HG02642 (cell line): ENCODE results near the gene CAMK2A.
"Not testable (repeated sequence)": the region's sequence is repeated elsewhere in the genome, so short reads cannot be mapped to it uniquely, and the experiment has no call there.

ENCODE experiments used
- ATAC-seq: cut with Tn5 transposase; IDR thresholded peaks from one replicate; pipeline ENCODE4 v1.9.1; 2021; ENCODE audit warnings: mild to moderate bottlenecking; ENCODE audit not compliant: unreplicated experiment, poor library complexity

CAMK2A gene

DNA sequence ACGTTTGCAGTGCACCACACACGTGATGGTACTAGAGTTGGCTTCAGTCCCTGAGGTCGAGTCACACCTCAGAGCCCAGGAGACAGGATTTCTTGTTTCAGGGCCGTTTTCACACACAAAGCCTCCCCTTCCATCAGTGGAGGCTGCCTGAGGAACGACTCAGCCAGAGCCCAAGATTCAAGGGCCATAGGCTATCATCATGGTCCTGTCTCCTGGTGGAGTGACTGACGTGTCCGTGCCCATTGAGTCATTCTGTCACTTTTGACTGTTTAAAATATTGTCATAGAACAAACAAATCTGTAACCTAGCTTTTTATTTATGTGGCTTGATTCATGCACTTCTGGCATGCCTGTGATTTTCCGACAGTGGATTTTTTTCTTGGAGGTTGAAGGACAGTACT, 28.3 kb downstream of the CAMK2A start:
- ATAC-seq, result no peak

DNA sequence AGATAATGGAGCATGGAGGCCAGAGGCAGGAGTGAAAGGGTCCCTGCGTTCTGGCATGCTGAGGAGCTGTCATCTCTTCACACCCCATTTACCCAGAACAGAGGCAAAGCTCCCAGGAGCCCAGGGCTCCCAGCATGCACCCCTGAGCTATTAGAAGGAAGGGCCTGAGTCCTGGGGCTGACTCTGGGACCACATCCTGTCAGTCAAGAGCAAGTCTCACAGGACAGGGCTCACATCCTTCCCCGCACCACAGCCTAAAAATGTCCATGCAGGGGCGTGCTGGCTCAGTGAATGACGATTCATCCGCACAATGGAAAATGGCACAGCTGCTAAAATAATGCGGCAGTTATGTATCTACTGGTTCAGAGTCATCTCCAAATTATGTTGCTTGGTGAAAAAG, 31.4 kb downstream of the CAMK2A start:
- ATAC-seq, result no peak

DNA sequence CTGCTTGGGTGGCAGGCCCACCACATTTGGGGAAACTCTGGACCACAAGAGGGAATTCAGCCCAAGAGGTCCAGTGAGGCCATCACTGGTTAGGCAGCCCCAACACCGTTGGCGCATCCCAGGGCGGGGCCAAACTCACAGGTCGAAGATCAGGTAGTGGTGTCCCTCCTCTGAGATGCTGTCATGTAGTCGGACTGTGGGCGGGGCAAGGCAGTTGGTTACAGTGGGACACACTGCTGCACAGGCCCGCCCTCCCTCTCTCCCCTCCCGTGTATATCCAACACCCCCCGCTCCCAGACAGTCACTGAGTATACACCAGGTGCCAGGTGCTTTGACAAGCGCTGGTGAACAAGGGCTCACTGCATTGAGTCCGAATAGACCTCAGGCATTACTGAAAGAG, 32.1 kb downstream of the CAMK2A start:
- ATAC-seq, result no peak

DNA sequence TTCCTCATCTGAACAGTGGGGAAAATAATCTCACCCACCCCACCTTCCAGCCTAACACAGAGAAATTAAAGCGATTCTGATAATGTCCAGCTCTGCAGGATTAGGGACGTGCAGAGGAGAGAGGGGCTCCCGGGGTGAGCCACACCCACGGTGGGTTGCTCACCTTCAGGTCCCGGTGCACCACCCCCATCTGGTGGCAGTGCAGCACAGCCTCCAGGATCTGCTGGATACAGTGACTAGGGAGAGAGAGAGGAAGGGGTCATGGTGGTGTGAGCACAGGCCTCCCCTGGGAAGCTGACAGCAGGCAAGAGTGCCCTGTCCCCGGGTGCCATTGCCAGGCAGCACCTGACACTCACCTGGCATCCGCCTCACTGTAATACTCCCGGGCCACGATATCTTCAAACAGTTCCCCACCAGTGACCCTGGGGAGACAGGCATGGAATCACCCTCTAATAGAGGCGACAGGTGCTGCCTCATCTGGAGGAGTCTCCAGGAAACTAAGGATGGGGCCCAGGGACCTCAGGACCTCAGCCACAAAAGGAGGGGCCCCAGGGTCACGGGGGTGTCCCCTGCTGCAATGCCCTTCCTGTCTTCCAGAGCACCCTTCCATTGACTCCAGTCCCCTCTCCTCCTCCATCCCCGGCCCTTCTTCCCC, 33.0 kb downstream of the CAMK2A start:
- ATAC-seq, result no peak

DNA sequence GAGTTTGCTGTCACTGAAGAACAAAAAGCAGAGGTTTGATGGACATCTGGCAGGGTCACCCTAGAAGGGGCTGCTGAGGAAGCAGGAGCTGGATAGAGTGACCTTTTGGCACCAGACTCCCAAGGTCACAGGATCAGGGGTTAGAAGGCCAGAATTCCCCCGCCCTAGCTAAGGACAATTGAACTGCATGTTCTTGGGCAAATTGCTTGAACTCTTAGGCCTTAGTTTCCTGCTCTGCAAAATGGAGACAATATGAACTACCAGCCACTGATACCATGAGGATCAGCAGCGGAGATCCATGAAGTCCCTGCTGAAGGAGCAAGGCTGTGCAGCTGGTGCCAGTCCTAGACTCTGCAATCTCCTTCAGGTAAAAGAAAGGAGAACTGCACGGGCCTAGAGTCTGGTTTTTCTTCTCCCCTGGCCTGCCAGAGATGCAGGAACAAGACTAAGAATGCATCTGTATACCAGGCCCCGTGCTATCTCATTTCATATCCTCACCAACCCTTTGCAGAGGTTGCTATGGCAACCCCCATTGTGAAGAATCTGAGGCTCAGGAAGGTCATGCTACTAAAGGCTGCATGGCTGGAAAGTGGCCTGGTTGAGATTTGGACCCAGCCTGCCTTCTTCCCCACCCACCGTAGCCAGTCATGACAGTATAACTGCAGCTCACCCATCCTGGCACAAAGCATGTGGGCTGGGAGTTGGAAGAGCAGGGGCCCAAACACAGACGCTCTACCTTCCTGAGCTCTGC, 33.7 kb downstream of the CAMK2A start:
- ATAC-seq, result no peak

DNA sequence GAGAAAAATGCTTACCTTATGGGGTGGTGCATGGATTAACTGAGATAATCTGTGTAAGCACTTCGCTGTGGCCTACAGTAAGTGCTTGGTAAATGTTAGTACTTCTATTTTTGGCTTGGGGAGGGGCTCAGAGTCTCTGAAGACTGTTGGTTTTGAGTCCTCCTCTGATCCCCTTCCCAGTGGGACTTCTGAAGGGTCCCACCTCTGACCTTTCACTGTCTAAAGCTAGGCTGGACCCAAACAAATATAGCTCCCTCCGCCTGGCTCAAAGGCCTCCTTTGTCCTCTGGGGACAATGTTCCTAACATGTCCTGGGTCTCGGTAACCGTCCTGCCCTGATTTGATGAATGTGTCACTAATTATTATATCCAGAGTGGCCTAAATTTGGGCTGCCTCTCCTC, 34.8 kb downstream of the CAMK2A start:
- ATAC-seq, result no peak

DNA sequence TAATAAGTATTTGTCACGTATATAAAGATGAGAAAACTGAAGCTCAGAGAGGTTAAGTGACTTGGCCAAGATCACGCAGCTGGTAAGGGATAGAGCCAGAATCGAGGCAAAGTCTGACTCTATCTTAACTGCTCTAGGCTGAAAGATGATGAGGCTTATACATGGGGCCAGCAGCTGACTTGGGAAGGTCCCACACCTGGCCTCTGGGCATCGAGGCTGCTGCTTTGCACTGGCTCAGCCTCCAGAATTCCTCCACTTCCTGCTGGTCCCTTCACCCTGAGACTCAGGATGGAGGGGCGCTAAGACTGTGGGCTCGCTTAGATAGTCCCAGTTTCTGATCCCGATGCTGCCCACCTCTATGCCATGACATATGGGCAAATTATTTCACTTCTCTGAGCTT, 35.2 kb downstream of the CAMK2A start:
- no peak for ATAC-seq

DNA sequence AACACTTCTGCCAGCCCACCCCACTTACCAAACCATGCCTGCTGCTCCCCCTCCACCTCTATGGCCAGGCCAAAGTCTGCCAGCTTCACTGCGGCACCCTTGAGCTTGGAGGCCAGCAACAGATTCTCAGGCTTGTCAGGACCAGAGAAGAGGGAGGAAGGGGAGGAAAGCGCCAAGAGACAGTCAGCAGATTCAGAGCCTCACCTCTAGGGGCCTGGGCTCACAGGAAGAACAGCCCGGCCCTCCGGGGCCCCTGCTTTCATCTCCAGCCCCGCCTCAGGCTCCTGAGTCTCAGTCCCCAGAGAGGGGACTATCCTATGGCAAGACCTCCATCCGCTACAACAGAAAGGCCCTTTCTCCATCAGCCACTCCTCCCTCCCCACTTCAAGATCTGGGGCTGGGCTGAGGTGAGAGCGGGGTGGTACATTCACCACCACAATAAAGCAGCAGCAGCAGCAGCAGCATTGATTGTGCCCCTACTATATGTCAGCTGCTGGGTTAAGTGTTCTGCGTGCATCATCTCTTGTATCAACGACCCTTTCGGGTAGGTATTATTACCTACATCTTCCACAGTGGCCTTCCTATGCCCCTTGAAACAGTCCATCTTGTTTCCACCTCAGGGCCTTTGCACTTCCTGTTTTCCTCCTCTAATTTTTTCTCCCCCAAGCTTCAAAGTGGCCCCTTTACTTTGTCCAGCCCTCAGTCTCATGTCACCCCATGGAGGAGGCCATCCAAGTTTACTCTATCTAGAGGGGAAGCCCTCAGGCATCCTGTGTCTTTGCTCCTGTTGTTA, 36.0 kb downstream of the CAMK2A start:
- no peak for ATAC-seq

DNA sequence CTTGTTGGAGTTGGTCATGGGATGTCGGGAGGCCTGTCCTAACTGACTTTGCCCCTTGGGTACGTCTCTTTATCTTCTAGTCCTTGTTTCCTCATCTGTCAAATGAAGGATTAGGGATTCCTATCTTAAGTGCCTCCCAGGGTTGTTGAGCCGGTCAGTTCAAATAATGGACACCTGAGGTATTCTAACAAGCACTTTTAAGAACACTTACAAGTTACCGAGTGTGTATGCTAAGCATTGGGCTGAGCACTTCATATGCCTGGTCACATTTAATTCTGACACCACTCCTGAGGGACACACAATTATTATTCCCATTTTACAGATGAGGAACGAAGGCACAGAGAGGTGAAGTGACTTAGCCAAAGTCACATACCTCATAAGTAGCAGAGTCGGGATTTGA, 37.1 kb downstream of the CAMK2A start:
- no peak for ATAC-seq

DNA sequence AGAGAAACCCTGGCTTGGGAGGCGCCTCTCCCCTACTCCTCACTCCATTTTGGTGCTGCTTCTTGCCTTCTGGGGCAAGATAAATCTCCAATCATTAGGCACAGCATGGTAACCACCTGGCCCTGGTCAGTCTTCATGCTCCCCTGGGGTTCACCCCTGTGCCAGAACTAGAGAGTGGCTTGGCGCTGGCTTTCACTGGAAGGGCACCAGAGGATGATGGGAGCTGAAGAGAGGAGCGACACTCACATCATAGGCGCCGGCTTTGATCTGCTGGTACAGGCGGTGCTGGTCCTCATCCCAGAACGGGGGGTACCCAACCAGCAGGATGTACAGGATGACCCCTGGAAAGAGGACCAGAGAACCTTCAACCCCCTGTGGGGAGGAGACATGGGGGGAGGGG, 38.1 kb downstream of the CAMK2A start:
- no peak for ATAC-seq

DNA sequence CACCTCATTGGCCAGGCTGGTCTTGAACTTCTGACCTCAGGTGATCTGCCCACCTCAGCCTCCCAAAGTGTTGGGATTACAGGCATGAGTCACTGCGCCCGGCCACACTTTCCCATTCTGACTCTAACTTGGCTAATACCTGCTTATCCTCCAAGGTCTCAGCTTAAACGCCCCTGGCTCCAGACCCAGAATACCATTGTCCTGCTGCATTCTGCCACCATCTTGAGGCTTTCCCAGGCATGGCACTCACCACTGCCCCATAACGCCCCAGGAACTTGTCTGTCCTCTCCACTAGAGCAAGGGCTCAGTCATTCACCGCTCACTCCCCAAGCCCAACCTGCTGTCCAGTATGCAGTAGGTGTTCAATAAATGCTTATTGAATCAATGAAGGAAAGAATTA, 39.8 kb downstream of the CAMK2A start:
- ATAC-seq, result no peak

DNA sequence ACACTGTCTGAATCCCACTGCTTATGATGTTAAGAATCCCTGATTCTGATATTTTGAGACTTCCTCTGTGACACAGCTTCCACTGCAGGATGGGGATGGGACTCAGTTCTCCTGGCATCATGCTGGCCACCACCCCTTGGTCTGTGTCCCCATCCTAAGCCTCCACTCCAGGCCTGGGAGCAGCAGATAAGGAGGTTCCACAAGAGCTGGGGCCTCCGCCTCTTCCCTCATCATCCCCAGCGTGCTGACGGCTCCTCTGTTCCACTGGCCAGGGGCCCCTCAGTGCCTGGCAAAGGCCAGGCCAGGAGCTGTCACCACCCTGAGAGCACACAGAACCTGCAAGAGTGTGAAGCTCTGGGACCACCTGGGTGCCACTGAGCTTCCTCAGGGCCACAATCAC, 40.6 kb downstream of the CAMK2A start:
- ATAC-seq, result no peak

DNA sequence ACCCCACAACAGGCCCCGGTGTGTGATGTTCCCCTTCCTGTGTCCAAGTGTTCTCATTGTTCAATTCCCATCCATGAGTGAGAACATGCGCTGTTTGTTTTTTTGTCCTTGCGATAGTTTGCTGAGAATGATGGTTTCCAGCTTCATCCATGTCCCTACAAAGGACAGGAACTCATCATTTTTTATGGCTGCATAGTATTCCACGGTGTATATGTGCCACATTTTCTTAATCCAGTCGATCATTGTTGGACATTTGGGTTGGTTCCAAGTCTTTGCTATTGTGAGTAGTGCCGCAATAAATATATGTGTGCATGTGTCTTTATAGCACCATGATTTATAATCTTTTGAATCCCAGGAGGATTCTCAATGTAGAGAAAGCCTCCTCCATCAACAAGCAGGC, 41.1 kb downstream of the CAMK2A start:
- ATAC-seq, result not testable (repeated sequence)

DNA sequence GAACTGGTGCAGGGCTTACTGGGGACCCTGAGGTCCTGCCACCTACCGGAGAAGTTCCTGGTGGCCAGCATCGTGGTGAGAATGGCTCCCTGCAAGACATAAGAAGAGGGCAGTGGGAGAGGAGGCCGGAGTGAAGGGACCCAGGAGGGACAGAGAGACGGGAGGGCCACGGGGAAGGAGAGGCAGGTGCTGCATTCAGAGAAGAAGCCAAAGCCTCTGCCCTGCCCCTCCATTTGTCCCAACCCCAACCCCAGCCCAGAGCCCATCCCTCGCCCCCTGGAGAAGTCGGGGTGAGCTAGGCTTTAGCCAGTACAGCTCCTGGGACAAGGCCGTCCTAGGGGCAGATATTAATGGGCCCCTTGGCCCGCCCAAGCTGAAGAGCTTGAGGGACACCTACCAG, 41.8 kb downstream of the CAMK2A start:
- no peak for ATAC-seq

DNA sequence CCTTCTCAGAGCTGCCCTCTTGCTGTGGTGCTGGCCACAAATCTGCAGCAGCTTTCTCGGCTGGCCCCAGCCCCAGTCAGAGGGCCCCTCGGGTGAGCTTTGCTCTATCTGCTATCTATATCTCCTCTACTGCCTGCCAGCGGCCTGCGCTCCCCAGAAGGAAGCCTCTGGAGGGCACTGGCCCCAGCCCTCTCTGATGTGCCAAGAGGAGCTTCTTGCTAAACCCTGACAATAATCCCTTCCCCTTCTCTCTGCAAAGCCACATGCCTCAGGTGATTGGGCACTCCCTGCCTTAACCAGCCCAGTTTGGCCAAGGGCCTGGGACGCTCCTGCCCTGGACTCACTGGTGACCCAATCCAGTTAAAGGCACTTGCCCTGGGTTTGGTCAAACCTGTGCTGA, 42.7 kb downstream of the CAMK2A start:
- ATAC-seq, result no peak

DNA sequence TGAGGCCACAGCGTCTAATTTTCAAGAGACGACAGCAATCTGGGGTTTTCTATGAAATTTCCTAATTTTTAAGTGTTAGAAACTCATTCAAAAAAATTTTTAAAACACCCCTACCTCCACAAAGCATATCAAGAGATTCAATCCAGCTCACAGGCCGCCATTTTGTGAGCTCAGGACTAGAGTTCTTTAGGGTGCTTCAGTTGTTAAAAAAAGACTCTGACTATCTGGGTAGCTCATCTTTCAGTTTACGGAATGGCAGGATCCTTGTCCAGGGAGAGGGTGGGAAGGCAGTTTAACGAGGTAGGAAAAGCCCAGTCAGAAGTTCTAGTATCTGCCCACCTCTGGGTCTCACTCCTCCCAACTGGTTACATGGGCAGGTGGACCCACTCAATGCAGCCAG, 43.1 kb downstream of the CAMK2A start:
- no peak for ATAC-seq

DNA sequence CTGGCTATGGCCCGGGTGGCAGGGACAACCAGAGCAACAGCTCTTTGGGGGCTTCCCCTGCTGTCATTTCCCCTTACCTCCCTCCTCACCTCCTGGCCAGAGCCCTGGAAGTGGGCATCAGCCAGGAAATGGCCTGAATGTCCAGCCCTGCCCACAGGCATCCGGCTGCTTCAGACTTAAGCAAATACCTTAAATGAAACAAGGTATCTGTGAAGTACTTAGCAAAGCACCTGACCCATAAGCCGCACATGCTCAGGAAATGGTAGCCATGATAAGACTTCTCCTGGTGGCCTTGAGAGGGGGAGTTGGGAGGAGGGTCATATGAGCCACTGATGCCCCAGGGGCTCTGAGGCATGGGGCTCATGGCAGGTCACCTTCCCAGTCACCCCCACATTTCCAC, 43.8 kb downstream of the CAMK2A start:
- no peak for ATAC-seq

DNA sequence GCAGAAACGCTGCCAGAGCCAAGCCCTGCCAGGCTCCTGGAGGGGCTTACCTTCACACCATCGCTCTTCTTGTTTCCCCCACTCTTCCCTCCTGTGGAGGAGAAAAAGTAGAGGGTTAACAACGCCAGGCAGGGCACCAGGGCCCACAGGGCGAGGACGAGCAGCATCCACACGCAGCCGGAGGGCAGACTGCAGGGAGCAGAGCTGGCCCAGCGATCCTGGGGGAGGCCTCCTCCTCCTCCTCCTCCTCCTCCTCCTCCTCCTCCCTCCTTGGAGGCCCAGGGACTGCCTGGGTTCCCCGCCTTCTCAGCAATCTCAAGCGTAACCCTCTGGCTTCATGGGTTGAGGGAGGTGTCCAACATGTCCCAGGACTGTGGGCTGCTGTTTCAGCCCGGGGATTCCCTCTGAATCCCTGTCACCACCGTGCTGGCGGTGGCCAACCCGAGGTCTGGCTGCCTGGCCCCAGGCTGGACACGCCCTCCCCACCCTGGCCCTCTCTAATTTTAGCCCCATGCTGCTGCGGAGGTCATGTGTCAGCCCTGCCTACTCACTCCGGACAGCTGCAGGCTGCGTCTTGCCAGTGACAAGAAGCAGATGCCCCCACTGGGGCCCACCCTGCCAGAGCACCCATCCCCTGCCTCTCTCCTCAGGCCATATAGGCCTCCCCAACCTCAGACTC, 44.3 kb downstream of the CAMK2A start:
- ATAC-seq, result no peak

DNA sequence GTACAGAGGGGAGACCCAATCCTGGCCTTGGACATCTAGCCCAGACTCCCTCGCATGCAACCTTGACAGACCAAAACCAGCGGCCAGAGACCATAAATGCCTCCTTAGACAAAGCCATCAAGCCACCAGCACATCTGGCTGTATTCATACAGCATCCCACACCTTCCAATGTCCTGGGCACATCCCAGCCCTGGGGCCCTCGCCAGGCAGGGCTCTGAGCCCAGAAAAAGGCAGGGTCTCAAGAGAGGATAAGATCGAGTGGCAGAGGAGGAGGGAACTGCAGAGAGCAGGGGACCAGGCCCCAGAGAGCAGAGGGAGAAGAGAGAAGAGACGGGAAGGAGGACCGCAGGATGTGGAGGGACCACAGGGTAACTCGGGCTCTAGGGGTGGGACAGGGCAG, 45.4 kb downstream of the CAMK2A start:
- ATAC-seq, result no peak

DNA sequence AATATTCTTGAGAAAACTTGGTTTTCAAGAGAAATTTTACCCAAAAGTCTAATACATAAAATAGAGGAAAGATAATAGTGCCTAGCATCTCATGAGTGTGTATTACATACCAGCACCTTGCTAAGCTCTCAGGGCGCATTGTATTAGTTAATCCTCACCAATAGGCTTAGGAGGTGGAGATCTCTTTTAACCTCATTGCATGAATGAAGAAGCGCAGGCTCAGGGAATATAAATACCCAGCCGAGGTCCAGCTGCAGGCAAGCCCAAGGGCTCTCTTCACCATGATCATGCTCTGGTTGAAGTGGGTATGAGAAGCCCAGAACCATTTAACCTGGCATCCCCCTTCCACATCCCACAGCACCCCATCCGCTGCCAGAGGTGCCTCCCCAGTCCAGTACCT, 46.0 kb downstream of the CAMK2A start:
- ATAC-seq, result no peak
